Effector memory CD8-positive, alpha-beta T cell (primary cell): Measurements from ENCODE around the gene TTC24.

Experiments
- ATAC-seq: fragments of 150-1000 bp; cut with Tn5 transposase; replicated peaks from 2 replicates; pipeline ENCODE4 v1.10.0; 2021; ENCODE audit warnings: mild to moderate bottlenecking, moderate library complexity
- DNase-seq, 3 experiments: peaks; one replicate each; pipeline ENCODE4 v3.0.0; 2021
- H3K27ac Mint-ChIP-seq, 2 donors: one replicate each; pipeline ENCODE4 v1.8.0; 2022; ENCODE audit warnings: mild to moderate bottlenecking in 2 of 2, mixed read lengths in 2 of 2, moderate library complexity in 2 of 2
- H3K27me3 Mint-ChIP-seq, 2 donors: one replicate each; pipeline ENCODE4 v1.8.0; 2022; ENCODE audit warnings: mixed read lengths in 2 of 2
- H3K36me3 Mint-ChIP-seq: one replicate; pipeline ENCODE4 v1.8.0; 2022; ENCODE audit warnings: mild to moderate bottlenecking, moderate library complexity, mixed read lengths; ENCODE audit not compliant: insufficient read depth
- H3K4me1 Mint-ChIP-seq, 2 donors: one replicate each; pipeline ENCODE4 v1.8.0; 2022; ENCODE audit warnings: low read depth in 2 of 2, mixed read lengths in 2 of 2
- H3K4me3 Mint-ChIP-seq, 2 donors: one replicate each; pipeline ENCODE4 v1.8.0; 2022; ENCODE audit warnings: mild to moderate bottlenecking in 2 of 2, mixed read lengths in 2 of 2, moderate library complexity in 2 of 2
- H3K9me3 Mint-ChIP-seq, 2 donors: one replicate each; pipeline ENCODE4 v1.8.0; 2022; ENCODE audit warnings: mixed read lengths in 2 of 2

The TTC24 gene

GRCh38 chr1:156632355-156632754, 52.8 kb downstream of the TTC24 start:
- H3K27me3 Mint-ChIP-seq, result peaks cover 78 to 86% of the 10 kb centered on the region in 2 donors
- H3K9me3 Mint-ChIP-seq, result no peaks in the 10 kb centered on the region
- H3K4me3 Mint-ChIP-seq, result no peak overlapping the region
- peaks cover 4% of the 10 kb centered on the region for H3K36me3 Mint-ChIP-seq
- H3K4me1 Mint-ChIP-seq, result no peaks in the 10 kb centered on the region
- H3K27ac Mint-ChIP-seq, result no peak overlapping the region
- ATAC-seq (no peak), DNase-seq (no peak)
